Mesothelial cell of epicardium (in vitro differentiated cells): ENCODE data around the gene SERPINB2. TPM values are rescaled to one million over a fixed set of nuclear protein-coding genes. Genes with fewer than 3 reads are reported as not detected.
"Not testable (repeated sequence)": the region's sequence is repeated elsewhere in the genome, so short reads cannot be mapped to it uniquely, and the experiment has no call there.

Experiments
- DNase-seq, 2 experiments: peaks; one replicate each; pipeline ENCODE4 v3.0.0; 2021; ENCODE audit warnings: low spot score in 2 of 2; ENCODE audit not compliant: unreplicated experiment in 2 of 2
- H3K27ac Mint-ChIP-seq: 2 replicates; pipeline ENCODE4 v1.8.0; 2021; ENCODE audit warnings: mixed read lengths
- H3K27me3 Mint-ChIP-seq: 2 replicates; pipeline ENCODE4 v1.8.0; 2021; ENCODE audit warnings: low read depth, mixed read lengths
- H3K36me3 Mint-ChIP-seq: 2 replicates; pipeline ENCODE4 v1.8.0; 2021; ENCODE audit warnings: mixed read lengths
- H3K4me1 Mint-ChIP-seq: 2 replicates; pipeline ENCODE4 v1.8.0; 2021; ENCODE audit warnings: mixed read lengths
- H3K4me3 Mint-ChIP-seq: 2 replicates; pipeline ENCODE4 v1.8.0; 2021; ENCODE audit warnings: mild to moderate bottlenecking, moderate library complexity, mixed read lengths
- H3K9me3 Mint-ChIP-seq: 2 replicates; pipeline ENCODE4 v1.8.0; 2021; ENCODE audit warnings: mixed read lengths
- total RNA-seq: library from RNA; stranded (reverse); gene quantifications from 3 replicates; pipeline ENCODE4 v1.2.1, GENCODE V29; 2021
- TF ChIP-seq, protein P1 (sequence below): fragments of 200-600 bp; sonication (generic); IDR thresholded peaks from one replicate; pipeline ENCODE4 v1.5.0; 2021; ENCODE audit warnings: antibody characterized with exemption; ENCODE audit not compliant: unreplicated experiment

Gene SERPINB2
- total RNA-seq, 1 donor from 2014 or later, result 1.4 TPM

DNA sequence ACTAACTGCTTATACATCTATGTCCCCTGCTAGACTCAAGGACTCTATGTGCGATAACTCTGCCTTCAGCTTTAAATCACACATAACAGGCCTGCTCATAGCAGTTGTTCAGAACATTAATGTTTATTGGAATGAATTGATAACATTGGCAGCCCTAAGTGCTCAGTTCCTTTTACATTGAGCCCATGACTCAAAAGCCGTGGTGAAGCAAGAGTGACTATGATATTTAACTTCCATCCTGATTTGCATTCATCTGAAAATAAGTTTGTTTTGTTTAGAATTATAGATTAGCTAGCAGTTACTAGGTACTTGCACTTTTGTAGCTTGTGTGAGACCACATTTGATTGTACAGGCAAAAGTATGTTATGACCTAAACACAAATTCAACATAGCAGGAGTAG lies 34.5 kb downstream of the SERPINB2 start:
- H3K9me3 Mint-ChIP-seq, result no peaks in the 10 kb centered on the region
- H3K4me1 Mint-ChIP-seq, result no peaks in the 10 kb centered on the region
- H3K27me3 Mint-ChIP-seq, result peaks cover 19% of the 10 kb centered on the region
- no peak overlapping the region for H3K27ac Mint-ChIP-seq
- DNase-seq, result no peak
- no peaks in the 10 kb centered on the region for H3K36me3 Mint-ChIP-seq
- TF ChIP-seq, protein P1, sequence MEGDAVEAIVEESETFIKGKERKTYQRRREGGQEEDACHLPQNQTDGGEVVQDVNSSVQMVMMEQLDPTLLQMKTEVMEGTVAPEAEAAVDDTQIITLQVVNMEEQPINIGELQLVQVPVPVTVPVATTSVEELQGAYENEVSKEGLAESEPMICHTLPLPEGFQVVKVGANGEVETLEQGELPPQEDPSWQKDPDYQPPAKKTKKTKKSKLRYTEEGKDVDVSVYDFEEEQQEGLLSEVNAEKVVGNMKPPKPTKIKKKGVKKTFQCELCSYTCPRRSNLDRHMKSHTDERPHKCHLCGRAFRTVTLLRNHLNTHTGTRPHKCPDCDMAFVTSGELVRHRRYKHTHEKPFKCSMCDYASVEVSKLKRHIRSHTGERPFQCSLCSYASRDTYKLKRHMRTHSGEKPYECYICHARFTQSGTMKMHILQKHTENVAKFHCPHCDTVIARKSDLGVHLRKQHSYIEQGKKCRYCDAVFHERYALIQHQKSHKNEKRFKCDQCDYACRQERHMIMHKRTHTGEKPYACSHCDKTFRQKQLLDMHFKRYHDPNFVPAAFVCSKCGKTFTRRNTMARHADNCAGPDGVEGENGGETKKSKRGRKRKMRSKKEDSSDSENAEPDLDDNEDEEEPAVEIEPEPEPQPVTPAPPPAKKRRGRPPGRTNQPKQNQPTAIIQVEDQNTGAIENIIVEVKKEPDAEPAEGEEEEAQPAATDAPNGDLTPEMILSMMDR, result no peak
- no peak overlapping the region for H3K4me3 Mint-ChIP-seq

DNA sequence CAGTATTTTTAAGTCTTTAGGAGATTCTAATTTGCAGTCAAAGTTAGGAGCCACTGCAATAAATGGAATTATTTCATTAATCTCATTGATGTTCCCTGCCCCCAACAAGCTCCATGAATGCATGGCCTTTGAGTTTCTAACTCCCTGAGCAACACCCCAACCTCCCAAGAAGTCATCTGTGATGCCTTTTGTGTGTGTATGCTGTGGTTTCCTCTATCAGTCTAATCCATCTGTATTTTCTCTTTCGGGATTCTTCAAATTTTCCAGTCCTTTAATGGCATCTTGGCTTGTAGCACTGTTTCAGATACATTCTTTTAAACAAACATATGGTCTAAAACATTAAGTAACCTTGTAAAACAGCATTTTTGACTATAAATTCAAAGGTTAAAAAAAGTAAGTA lies 37.0 kb downstream of the SERPINB2 start:
- H3K27me3 Mint-ChIP-seq, result peaks cover 11% of the 10 kb centered on the region
- TF ChIP-seq, protein P1, result no peak
- H3K4me3 Mint-ChIP-seq, result no peak overlapping the region
- H3K9me3 Mint-ChIP-seq, result no peaks in the 10 kb centered on the region
- no peaks in the 10 kb centered on the region for H3K36me3 Mint-ChIP-seq
- H3K27ac Mint-ChIP-seq, result no peak overlapping the region
- H3K4me1 Mint-ChIP-seq, result no peaks in the 10 kb centered on the region
- DNase-seq, result no peak

DNA sequence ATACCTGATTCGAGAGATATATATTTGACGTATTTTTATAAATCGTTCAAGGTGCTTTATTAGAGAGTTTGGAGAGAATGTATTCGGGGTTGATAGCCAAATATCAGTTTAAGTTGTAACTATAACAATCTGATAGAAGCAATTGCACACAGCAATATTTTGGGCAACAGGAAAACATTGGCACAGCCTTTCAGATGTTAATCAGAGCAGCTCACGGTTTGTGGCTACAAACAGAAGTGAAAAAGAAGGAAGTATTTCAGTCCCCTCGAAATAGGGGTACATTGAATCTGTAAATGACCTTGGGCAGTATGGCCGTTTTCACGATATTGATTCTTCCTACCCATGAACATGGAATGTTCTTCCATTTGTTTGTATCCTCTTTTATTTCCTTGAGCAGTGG lies 40.8 kb downstream of the SERPINB2 start:
- Mint-ChIP-seq H3K27me3 (peaks cover 13% of the 10 kb centered on the region), H3K27ac (no peak overlapping the region), H3K36me3 (no peaks in the 10 kb centered on the region), H3K4me3 (no peak overlapping the region), H3K9me3 (no peaks in the 10 kb centered on the region), H3K4me1 (no peaks in the 10 kb centered on the region)
- TF ChIP-seq, protein P1, result no peak
- no peak for DNase-seq

DNA sequence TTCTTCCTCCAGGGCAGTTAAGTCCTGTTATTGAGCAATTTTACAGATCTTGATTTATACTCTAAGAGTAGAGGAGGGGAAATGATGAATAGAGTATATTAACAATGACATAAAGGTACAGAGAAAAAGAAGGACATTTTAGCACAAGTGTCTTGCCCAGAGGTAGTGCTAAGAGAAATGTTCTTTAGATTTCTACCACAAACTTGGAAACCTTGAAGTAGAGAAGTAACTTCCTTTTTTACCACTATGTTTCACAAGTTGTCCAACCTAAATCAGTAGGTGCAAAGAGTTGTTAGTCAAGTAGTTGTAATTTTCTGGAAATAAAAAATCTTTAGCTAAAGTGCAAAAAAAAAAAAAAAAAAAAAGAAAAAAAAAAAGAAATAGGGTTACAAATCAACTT lies 41.9 kb downstream of the SERPINB2 start:
- H3K27me3 Mint-ChIP-seq, DNase-seq, H3K4me1 Mint-ChIP-seq, H3K9me3 Mint-ChIP-seq, H3K27ac Mint-ChIP-seq, H3K4me3 Mint-ChIP-seq, H3K36me3 Mint-ChIP-seq: not testable (repeated sequence)

DNA sequence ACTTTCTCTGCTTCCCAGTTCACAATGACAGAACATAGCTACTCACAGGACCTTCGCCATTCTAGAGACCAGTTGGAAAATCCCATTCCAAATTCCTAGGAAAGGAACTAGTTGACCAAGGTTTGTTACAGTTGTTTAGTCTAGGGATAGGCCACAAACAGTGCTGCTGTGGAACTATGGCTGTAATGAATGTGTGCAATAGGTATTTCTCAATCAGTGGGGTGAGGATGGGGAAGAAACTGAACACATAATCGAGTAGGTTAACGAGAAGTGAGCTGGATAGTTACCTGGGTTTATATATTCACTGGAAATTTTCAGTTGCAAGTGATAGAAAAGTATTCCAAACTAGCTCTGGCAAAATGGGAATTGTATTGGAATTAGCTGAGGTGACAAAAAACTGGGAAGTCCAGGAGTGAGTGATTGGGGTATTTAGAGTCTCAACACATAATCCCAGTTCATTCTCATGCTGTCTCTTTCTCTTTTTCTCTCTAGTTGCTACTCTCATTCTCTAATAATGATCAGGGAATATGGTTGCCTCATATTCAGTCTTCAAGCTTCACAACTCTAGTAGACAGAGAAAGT lies 43.4 kb downstream of the SERPINB2 start:
- no peak for DNase-seq
- Mint-ChIP-seq H3K4me1 (no peaks in the 10 kb centered on the region), H3K4me3 (no peak overlapping the region), H3K27me3 (peaks cover 7% of the 10 kb centered on the region), H3K27ac (no peak overlapping the region), H3K36me3 (no peaks in the 10 kb centered on the region), H3K9me3 (no peaks in the 10 kb centered on the region)
- TF ChIP-seq, protein P1, result no peak

DNA sequence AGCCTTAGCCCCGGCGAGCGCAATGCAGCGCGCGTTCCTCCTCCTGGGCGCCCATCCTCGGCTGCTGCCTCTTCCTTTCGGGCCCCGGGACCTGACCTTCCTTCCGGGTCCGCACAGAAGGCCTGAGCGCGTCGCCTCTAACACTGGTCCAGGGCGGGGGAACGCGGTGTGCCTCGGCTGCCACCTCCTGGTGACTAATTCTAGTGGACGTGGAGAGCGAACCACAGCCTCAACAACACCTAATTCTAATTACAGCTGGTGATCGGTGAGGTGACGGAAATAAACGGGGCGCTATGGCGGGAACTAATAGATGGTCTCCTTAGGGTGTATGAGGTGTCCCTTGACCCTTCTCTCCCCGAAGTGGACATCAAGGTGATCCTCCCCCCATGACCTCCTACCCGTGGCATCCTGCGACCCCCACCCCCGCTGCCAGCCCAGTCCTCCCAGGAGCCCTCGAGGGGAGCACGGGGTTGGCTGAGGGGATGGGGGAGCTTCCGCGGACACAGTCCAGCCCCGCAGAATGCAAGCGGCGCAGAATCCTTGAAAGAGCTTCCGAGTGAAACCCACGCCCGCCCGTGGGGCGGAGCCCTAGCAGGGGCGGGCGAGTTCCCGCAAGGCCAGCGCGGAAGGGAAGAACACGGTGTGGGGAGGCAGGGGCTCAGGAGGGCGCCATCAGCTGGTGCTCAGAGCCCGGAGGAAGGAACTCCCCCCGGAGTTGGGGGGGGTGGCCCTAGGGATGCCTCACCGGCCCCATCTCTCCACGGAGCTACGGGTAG lies 48.8 kb downstream of the SERPINB2 start:
- TF ChIP-seq, protein P1, result peak; percentile 23
- Mint-ChIP-seq H3K9me3 (no peaks in the 10 kb centered on the region), H3K36me3 (no peaks in the 10 kb centered on the region), H3K4me1 (no peaks in the 10 kb centered on the region), H3K4me3 (no peak overlapping the region), H3K27me3 (peaks cover 6% of the 10 kb centered on the region), H3K27ac (no peak overlapping the region)
- peak; percentile 42 to 68 for DNase-seq
